Cerebellar nuclear complex (tissue), 1 donor: ENCODE measurements around the gene PRKAA2.
"Not testable (repeated sequence)": the region's sequence is repeated elsewhere in the genome, so short reads cannot be mapped to it uniquely, and the experiment has no call there.

Source experiments
- DNase-seq, 2 experiments: peaks; one replicate each; lab custom pipeline; 2025; lab: John Stamatoyannopoulos, UW

PRKAA2 gene

GRCh38 chr1:56644919-56645676, at the start of gene PRKAA2:
PRKAA2 (plus strand) TSS chr1:56645314; CDS start chr1:56645388, 74 bp downstream.
- DNase-seq: no peak

GRCh38 chr1:56595397-56596191, 49.5 kb upstream of the PRKAA2 start:
- not testable (repeated sequence) for DNase-seq

GRCh38 chr1:56610097-56610496, 35.0 kb upstream of the PRKAA2 start:
- not testable (repeated sequence) for DNase-seq

GRCh38 chr1:56610770-56611169, 34.3 kb upstream of the PRKAA2 start:
- not testable (repeated sequence) for DNase-seq

- DNase-seq: no peak
Observed at GRCh38 chr1:56617141-56617540, 28.0 kb upstream of the PRKAA2 start.

- DNase-seq: no peak
Observed at GRCh38 chr1:56625819-56626440, 19.2 kb upstream of the PRKAA2 start.

- no peak for DNase-seq
Observed at GRCh38 chr1:56626546-56626945, 18.6 kb upstream of the PRKAA2 start.

- no peak for DNase-seq
Observed at GRCh38 chr1:56627019-56627635, 18.0 kb upstream of the PRKAA2 start.

GRCh38 chr1:56627636-56628039, 17.5 kb upstream of the PRKAA2 start:
- no peak for DNase-seq

- DNase-seq: no peak
Observed at GRCh38 chr1:56630786-56631185, 14.3 kb upstream of the PRKAA2 start.

GRCh38 chr1:56631901-56632300, 13.2 kb upstream of the PRKAA2 start:
- no peak for DNase-seq

- DNase-seq: no peak
Observed at GRCh38 chr1:56634981-56635380, 10.1 kb upstream of the PRKAA2 start.

- no peak for DNase-seq
Observed at GRCh38 chr1:56638248-56638647, 6.9 kb upstream of the PRKAA2 start.

- DNase-seq: no peak
Observed at GRCh38 chr1:56639211-56639610, 5.9 kb upstream of the PRKAA2 start.

GRCh38 chr1:56643661-56644060, 1.5 kb upstream of the PRKAA2 start:
- DNase-seq: no peak

- no peak for DNase-seq
Observed at GRCh38 chr1:56644064-56644918, 823 bp upstream of the PRKAA2 start.

- no peak for DNase-seq
Observed at GRCh38 chr1:56645677-56646305, 677 bp downstream of the PRKAA2 start.

- no peak for DNase-seq
Observed at GRCh38 chr1:56646611-56647010, 1.5 kb downstream of the PRKAA2 start.

GRCh38 chr1:56647106-56647505, 2.0 kb downstream of the PRKAA2 start:
- DNase-seq: no peak

GRCh38 chr1:56648546-56648945, 3.4 kb downstream of the PRKAA2 start:
- DNase-seq: no peak
